Measurements from ENCODE around the gene UGT1A6. TPM values are rescaled to one million over a fixed set of nuclear protein-coding genes. Genes with fewer than 3 reads are reported as not detected.
"Not testable (repeated sequence)": the region's sequence is repeated elsewhere in the genome, so short reads cannot be mapped to it uniquely, and the experiment has no call there.

Gene UGT1A6
- total and polyA plus RNA-seq, 2 donors (not counting 3 experiments of a cell fraction or from before 2014, with no cell fraction given) = not detected

- Histone ChIP-seq H2AFZ (ENCODE audit: low read depth, low read length) (no peak within 1 kb of the TSS), H3K79me2 (ENCODE audit: control insufficient read depth, insufficient read depth, low read length) (no peaks in the 10 kb centered on the region), H3K9me1 (replicated peaks; ENCODE audit: control insufficient read depth, extremely low read depth, insufficient read depth, low read length) (no peaks in the 10 kb centered on the region), H3K9me3 (replicated peaks; ENCODE audit: control insufficient read depth, insufficient read depth, low read length) (no peaks in the 10 kb centered on the region), H3K4me3 (replicated peaks in 1 of 3; ENCODE audit: insufficient read depth in 1 of 3, low read depth in 1 of 3, low read length in 3 of 3) (no peak within 1 kb of the TSS), H3K27me3 (ENCODE audit: control insufficient read depth in 2 of 2, insufficient read depth in 2 of 2, low read length in 2 of 2) (no peaks in the 10 kb centered on the region), H3K4me1 (ENCODE audit: control insufficient read depth, extremely low read depth, insufficient read depth, low read length) (no peaks in the 10 kb centered on the region), H3K4me2 (ENCODE audit: insufficient read depth, low read length) (no peak within 1 kb of the TSS), H3K36me3 (ENCODE audit: control insufficient read depth in 2 of 2, extremely low read depth in 1 of 2, insufficient read depth in 2 of 2, low read length in 2 of 2) (no peaks in the 10 kb centered on the region), H4K20me1 (replicated peaks; ENCODE audit: control insufficient read depth, extremely low read depth, insufficient read depth, low read length) (no peaks in the 10 kb centered on the region), H3K9ac (replicated peaks; ENCODE audit: extremely low read depth, insufficient read depth, low read length) (no peak within 1 kb of the TSS), H3K27ac (ENCODE audit: insufficient read depth, low read depth, low read length) (no peak within 1 kb of the TSS)
- ChIA-PET CTCF (interaction anchor here (3.2 kb wide), 1 partner anchor 18 kb away, joined by 6 read pairs; no protein-coding TSS in a partner anchor), POLR2A (no interaction called here)
- DNase-seq (ENCODE audit: low read depth, low spot score) (no peak), FAIRE-seq (no peak)
- no peak for TF ChIP-seq POLR2A (IDR thresholded peaks at IDR 0.05; ENCODE audit: low read depth, low read length)
- no peak for TF ChIP-seq JUN (IDR thresholded peaks at IDR 0.05; ENCODE audit: borderline replicate concordance, insufficient read depth, insufficient read length, low read depth)
- TF ChIP-seq EZH2 (IDR thresholded peaks at IDR 0.05; ENCODE audit: borderline replicate concordance, low read depth, low read length, severe bottlenecking) = no peak
- no peak for TF ChIP-seq GATA2 (IDR thresholded peaks at IDR 0.05; ENCODE audit: insufficient read depth, insufficient read length, low read depth, low read length)
- TF ChIP-seq FOS (IDR thresholded peaks at IDR 0.05; ENCODE audit: borderline replicate concordance, insufficient read depth, low read length) = no peak
- TF ChIP-seq, protein P1, sequence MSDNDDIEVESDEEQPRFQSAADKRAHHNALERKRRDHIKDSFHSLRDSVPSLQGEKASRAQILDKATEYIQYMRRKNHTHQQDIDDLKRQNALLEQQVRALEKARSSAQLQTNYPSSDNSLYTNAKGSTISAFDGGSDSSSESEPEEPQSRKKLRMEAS (IDR thresholded peaks at IDR 0.05; ENCODE audit: insufficient read depth, insufficient read length) = no peak
- TF ChIP-seq, protein P2, sequence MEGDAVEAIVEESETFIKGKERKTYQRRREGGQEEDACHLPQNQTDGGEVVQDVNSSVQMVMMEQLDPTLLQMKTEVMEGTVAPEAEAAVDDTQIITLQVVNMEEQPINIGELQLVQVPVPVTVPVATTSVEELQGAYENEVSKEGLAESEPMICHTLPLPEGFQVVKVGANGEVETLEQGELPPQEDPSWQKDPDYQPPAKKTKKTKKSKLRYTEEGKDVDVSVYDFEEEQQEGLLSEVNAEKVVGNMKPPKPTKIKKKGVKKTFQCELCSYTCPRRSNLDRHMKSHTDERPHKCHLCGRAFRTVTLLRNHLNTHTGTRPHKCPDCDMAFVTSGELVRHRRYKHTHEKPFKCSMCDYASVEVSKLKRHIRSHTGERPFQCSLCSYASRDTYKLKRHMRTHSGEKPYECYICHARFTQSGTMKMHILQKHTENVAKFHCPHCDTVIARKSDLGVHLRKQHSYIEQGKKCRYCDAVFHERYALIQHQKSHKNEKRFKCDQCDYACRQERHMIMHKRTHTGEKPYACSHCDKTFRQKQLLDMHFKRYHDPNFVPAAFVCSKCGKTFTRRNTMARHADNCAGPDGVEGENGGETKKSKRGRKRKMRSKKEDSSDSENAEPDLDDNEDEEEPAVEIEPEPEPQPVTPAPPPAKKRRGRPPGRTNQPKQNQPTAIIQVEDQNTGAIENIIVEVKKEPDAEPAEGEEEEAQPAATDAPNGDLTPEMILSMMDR (IDR thresholded peaks at IDR 0.05; ENCODE audit: extremely low read depth in 1 of 2, insufficient read depth in 1 of 2, low read depth in 1 of 2, low read length in 2 of 2) = no peak
- TF ChIP-seq POLR2AphosphoS5 (IDR thresholded peaks at IDR 0.05; ENCODE audit: insufficient read depth, low read depth, low read length) = no peak
- TF ChIP-seq MYC (IDR thresholded peaks at IDR 0.05; ENCODE audit: low read depth, low read length) = no peak
- intact Hi-C loops (cut with micrococcal nuclease) (no loop called here), dilution Hi-C loops (cut with MboI; ENCODE audit: extremely low pct_ligation_motif_present, low sequenced_read_pairs) (no loop called here)
- no TSS peak for BruUV-seq (replicated peaks)
These were observed 36.1 kb downstream of the UGT1A6 start, which contains the start of gene UGT1A3 for GRCh38 chr2:233728723-233729301. UGT1A3 (plus strand) TSS chr2:233729042; CDS start chr2:233729127, 85 bp downstream.

DNA sequence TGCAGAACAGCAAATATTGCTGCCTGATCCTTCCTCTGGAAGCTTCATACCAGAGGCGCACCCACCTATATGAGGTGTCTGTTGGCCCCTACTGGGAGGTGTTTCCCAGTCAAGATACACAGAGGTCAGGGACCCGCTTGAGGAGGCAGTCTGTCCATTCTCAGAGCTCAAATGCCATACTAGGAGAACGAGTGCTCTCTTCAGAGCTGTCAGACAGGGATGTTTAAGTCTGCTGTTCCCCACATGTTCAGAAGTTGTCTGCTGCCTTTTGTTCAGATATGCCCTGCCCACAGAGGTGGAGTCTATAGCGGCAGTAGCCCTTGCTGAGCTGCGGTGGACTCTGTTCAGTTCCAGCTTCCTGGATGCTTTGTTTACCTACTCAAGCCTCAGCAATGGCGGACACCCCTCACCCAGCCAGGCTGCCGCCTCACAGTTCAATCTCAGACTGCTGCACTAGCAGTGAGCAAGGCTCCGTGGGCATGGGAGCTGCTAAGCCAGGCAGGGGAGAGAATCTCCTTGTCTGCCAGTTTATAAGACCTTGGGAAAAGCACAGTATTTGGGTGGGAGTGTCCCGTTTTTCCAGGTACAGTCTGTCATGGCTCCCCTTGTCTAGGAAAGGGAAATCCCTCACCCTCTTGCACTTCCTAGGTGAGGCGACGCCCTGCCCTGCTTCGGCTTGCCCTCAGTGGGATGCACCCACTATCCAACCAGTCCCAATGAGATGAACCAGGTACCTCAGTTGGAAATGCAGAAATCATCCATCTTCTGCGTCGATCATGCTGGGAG, 44.4 kb downstream of the UGT1A6 start:
- H3K4me2 ChIP-seq (ENCODE audit: insufficient read depth, low read length); H3K9me3 ChIP-seq (replicated peaks; ENCODE audit: control insufficient read depth, insufficient read depth, low read length); H3K9me1 ChIP-seq (replicated peaks; ENCODE audit: control insufficient read depth, extremely low read depth, insufficient read depth, low read length); H3K36me3 ChIP-seq (ENCODE audit: control insufficient read depth in 2 of 2, extremely low read depth in 1 of 2, insufficient read depth in 2 of 2, low read length in 2 of 2); H4K20me1 ChIP-seq (replicated peaks; ENCODE audit: control insufficient read depth, extremely low read depth, insufficient read depth, low read length); BruUV-seq (replicated peaks); POLR2A ChIA-PET; DNase-seq (ENCODE audit: low read depth, low spot score); H3K9ac ChIP-seq (replicated peaks; ENCODE audit: extremely low read depth, insufficient read depth, low read length); H3K27me3 ChIP-seq (ENCODE audit: control insufficient read depth in 2 of 2, insufficient read depth in 2 of 2, low read length in 2 of 2); FAIRE-seq; H3K4me3 ChIP-seq (replicated peaks in 1 of 3; ENCODE audit: insufficient read depth in 1 of 3, low read depth in 1 of 3, low read length in 3 of 3); intact Hi-C loops (cut with micrococcal nuclease); H2AFZ ChIP-seq (ENCODE audit: low read depth, low read length); H3K4me1 ChIP-seq (ENCODE audit: control insufficient read depth, extremely low read depth, insufficient read depth, low read length); dilution Hi-C loops (cut with MboI; ENCODE audit: extremely low pct_ligation_motif_present, low sequenced_read_pairs); CTCF ChIA-PET; H3K79me2 ChIP-seq (ENCODE audit: control insufficient read depth, insufficient read depth, low read length); H3K27ac ChIP-seq (ENCODE audit: insufficient read depth, low read depth, low read length): not testable (repeated sequence)
